Measurements from ENCODE around the gene CCT7. TPM values are rescaled to one million over a fixed set of nuclear protein-coding genes. Genes with fewer than 3 reads are reported as not detected.

Gene CCT7
- total RNA-seq = 189 TPM

GRCh38 chr2:73233932-73234832 is at the start of gene CCT7:
CCT7 (plus strand) TSS chr2:73234308; CDS start chr2:73234379, 71 bp downstream.

DNA sequence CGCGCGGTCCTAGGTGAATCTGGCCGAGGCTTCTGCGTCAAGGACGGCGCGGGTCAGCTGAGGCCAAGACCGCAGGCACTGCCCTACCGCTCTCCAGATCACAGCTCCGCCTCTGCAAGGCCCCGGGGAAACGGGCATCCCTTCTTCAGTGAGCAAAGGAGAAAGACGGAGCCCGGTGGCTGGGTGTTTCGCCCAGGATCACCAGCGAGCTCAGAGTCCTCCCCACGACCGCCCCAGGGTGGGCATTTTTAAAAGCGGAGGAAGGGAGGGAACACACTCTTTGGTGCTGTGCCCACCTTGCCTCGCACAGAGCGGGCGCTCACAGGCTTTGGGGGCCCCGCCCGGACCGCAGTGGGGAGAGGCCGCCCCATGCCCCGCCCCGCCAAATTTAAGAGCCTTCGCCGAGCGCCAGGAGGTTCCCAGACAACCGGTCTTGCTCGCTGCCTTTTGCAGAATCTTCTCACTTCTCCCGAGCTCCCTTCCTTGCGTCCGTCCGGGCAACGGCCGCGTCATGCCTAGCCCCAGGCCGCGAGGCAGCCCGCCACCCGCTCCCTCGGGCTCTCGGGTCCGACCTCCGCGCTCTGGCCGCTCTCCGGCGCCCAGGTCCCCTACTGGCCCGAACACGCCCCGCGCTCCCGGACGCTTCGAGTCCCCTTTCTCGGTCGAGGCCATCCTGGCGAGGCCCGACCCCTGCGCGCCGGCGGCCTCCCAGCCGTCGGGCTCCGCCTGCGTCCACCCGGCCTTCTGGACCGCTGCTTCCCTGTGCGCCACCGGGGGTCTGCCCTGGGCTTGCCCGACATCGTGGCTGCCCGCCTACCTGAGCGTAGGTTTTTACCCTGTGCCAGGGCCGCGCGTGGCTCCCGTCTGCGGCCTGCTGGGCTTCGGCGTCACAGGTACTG is 31.7 kb upstream of the CCT7 start, which contains the start of gene NOTO:
Gene NOTO, plus strand, starts transcription at position 419 of the 899 bp plus-strand sequence. Its CDS starts 93 bp downstream, at position 512.

GRCh38 chr2:73214120-73215035 is 19.7 kb upstream of the CCT7 start, which contains the start of gene SMYD5:
SMYD5 (plus strand) TSS chr2:73214245; CDS start chr2:73214267, 22 bp downstream.

GRCh38 chr2:73233154-73233931 is 765 bp upstream of the CCT7 start, which contains the start of gene PRADC1:
PRADC1 (minus strand) TSS chr2:73233239; CDS start chr2:73233160, 79 bp downstream.

DNA sequence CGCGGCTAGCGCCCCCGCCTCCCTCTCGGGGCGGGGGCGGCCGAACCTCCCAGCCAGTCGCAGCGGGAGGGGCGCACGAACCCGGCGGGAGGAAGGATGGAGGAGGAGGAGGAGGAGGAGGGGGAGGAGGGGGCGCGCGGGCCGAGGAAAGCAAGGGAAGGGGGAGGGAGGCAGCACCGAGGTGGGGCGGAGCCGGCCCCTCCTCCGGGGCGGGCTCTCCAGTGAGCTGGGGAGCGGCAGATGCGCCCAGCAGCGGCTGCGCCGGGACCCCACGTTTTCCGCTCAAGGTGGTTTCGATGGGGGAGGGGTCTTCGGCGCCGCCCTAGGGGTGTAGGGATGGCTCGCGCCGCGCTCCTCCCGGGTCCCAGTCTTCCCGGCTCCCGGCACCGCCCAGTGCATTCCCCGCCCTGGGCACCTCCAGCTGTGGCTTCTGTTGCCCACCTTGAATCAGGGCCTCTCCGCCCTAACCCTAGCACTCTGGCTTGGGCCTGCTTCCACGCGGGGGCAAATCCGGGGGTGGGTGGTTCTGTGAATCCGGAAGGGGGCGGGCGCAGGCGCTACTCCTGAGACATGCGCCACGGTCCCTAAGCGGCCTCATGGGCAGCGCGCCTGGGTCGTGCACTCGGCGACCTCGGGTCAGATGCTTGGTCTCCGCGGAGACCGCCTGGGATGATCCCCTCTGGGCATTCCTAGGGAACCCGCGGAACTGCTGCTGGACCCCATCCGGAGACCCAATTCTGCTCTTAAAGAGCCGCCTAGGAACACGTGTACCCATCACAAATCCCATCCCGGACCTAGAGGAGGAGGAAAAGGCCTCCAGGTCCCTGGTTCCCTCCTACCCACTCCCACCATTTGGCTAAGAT is 50.4 kb downstream of the CCT7 start, which contains the start of gene FBXO41:
Gene FBXO41, minus strand, starts transcription at position 183 of the 863 bp plus-strand sequence. CDS start 14,848 bp downstream, outside the sequence.

DNA sequence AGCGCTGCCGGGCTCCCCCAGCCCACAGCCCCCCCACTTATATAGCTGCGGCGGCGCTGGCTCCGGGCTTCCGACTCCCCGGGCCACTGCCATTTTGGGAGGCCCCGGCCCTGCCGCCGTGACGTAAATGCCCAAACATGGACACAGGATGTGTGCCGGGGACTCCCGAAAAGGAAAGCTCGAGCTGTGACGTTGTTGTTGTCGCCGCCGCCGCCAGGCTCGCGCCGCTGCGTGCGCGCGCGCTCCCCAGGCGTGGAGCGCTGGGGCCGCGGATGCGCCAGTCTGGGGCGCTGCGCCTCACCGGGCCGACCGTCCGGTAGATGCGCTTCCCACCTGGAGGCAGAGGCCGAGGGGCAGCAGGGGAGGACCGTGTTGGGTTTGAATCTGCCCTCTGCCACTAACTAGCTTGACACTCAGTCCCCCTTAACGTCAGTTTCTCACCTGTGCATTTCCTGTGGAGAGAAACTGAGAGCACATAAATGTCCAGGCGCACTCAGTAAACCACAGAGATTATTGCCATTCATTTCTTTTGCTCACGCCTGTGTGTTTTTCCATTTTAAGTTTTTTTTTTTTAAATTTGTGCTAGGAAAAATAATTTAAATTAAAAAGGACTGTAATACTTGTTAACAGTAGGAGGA is 59.5 kb downstream of the CCT7 start, which contains the start of gene EGR4:
Gene EGR4, minus strand, starts transcription at position 15 of the 638 bp plus-strand sequence. CDS start 231 bp downstream, outside the sequence.

Small RNA genes lying within 50 kb of the gene (small RNA-seq; reads per million reads assigned to genes)
- gene RNU6-111P (ENCODE audit: low replicate concordance) = not detected

Other genes with a start within 250 kb of the CCT7 start
- 25.7 TPM for gene SFXN5, start 162.6 kb upstream of the CCT7 start, total RNA-seq
- gene RAB11FIP5, start 121.4 kb upstream of the CCT7 start, total RNA-seq = 32.5 TPM
- gene NOTO, start 31.7 kb upstream of the CCT7 start, total RNA-seq = not detected
- gene SMYD5, start 20.1 kb upstream of the CCT7 start, total RNA-seq = 20.7 TPM
- 26.8 TPM for gene PRADC1, start 1.1 kb upstream of the CCT7 start, total RNA-seq
- gene FBXO41, start 50.2 kb downstream of the CCT7 start, total RNA-seq = 1.5 TPM
- not detected for gene EGR4, start 59.2 kb downstream of the CCT7 start, total RNA-seq
- 57.9 TPM for gene ALMS1, start 151.5 kb downstream of the CCT7 start, total RNA-seq

Measured in metanephros (tissue), 2 donors.